ENCODE results near the gene PRKG1.

- TF ChIP-seq CTCF (conservative IDR thresholded peaks at IDR 0.05; ENCODE audit: low read depth, low read length): no peak
- no peak for TF ChIP-seq POLR2A (IDR thresholded peaks at IDR 0.05; ENCODE audit: low read depth, low read length)
- no peak for TF ChIP-seq RCOR1 (IDR thresholded peaks at IDR 0.05; ENCODE audit: insufficient replicate concordance, low read length)
- no peak for TF ChIP-seq RAD21 (IDR thresholded peaks at IDR 0.05; ENCODE audit: low read length)
- TF ChIP-seq MAFK (IDR thresholded peaks at IDR 0.05; ENCODE audit: low read depth, low read length): no peak
- TF ChIP-seq SMC3 (IDR thresholded peaks at IDR 0.05; ENCODE audit: low read depth, low read length): no peak
- no peak for TF ChIP-seq NFE2L2 (IDR thresholded peaks at IDR 0.05; ENCODE audit: low read depth, low read length)
- no peak for TF ChIP-seq MAZ (IDR thresholded peaks at IDR 0.05; ENCODE audit: borderline replicate concordance, low read depth, low read length)
- TF ChIP-seq CEBPB (IDR thresholded peaks at IDR 0.05; ENCODE audit: low read depth, low read length): no peak
- TF ChIP-seq RFX5 (IDR thresholded peaks at IDR 0.05; ENCODE audit: low read depth, low read length): no peak
- TF ChIP-seq BHLHE40 (IDR thresholded peaks at IDR 0.05; ENCODE audit: low read depth, low read length): no peak
- TF ChIP-seq ELK1 (IDR thresholded peaks at IDR 0.05; ENCODE audit: borderline replicate concordance, low read depth, low read length): no peak
- no peak for TF ChIP-seq MXI1 (IDR thresholded peaks at IDR 0.05; ENCODE audit: borderline replicate concordance, low read depth, low read length)
- TF ChIP-seq USF2 (IDR thresholded peaks at IDR 0.05; ENCODE audit: low read depth, low read length): no peak
Observed at GRCh38 chr10:52221923-52222322, 1147.6 kb downstream of the PRKG1 start.
